Panc1 (cell line): Measurements from ENCODE around the gene ELAVL1.

Source experiments
- POLR2AphosphoS5 ChIP-seq: IDR thresholded peaks from 2 replicates; pipeline ENCODE4 v1.6.1; 2012; ENCODE audit warnings: mild to moderate bottlenecking, low read depth, low read length, moderate library complexity
- SIN3A ChIP-seq: IDR thresholded peaks from 2 replicates; pipeline ENCODE4 v1.6.1; 2012; ENCODE audit warnings: low read depth, mild to moderate bottlenecking, low read length, moderate library complexity, borderline replicate concordance; ENCODE audit not compliant: insufficient read depth
- TF ChIP-seq, protein P1 (sequence below): fragments of 450-650 bp; IDR thresholded peaks from 2 replicates; pipeline ENCODE4 v1.5.1; 2017; ENCODE audit warnings: mild to moderate bottlenecking
- TF ChIP-seq, protein P2 (sequence below), 2 experiments: IDR thresholded peaks; 2 replicates each; pipeline ENCODE4 v1.6.1; 2011 to 2012; ENCODE audit warnings: low read depth in 2 of 2, control low read depth in 1 of 2, low read length in 1 of 2, mild to moderate bottlenecking in 1 of 2, moderate library complexity in 1 of 2; ENCODE audit not compliant: insufficient read depth in 1 of 2

DNA sequence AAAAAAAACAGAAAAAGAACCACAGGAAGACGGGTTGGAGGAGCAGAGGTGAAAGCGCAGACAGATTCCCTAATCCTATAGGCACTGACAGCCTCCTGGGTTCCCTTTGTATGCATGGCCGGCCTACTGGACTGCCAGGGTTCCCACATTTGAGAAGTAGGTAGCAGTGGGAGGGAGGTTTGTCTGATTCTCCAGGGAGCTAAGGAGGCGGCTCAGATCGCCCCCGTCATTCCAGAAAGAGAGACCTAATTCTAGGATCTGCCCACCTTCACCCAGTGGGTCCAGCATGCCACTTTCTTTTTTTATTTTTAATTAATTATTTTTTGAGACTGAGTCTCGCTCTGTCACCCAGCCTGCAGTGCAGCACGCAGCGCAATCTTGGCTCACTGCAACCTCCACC lies 37.5 kb upstream of the ELAVL1 start:
- TF ChIP-seq, protein P1, sequence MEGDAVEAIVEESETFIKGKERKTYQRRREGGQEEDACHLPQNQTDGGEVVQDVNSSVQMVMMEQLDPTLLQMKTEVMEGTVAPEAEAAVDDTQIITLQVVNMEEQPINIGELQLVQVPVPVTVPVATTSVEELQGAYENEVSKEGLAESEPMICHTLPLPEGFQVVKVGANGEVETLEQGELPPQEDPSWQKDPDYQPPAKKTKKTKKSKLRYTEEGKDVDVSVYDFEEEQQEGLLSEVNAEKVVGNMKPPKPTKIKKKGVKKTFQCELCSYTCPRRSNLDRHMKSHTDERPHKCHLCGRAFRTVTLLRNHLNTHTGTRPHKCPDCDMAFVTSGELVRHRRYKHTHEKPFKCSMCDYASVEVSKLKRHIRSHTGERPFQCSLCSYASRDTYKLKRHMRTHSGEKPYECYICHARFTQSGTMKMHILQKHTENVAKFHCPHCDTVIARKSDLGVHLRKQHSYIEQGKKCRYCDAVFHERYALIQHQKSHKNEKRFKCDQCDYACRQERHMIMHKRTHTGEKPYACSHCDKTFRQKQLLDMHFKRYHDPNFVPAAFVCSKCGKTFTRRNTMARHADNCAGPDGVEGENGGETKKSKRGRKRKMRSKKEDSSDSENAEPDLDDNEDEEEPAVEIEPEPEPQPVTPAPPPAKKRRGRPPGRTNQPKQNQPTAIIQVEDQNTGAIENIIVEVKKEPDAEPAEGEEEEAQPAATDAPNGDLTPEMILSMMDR, result no peak
- TF ChIP-seq POLR2AphosphoS5, result no peak
- TF ChIP-seq, protein P2, sequence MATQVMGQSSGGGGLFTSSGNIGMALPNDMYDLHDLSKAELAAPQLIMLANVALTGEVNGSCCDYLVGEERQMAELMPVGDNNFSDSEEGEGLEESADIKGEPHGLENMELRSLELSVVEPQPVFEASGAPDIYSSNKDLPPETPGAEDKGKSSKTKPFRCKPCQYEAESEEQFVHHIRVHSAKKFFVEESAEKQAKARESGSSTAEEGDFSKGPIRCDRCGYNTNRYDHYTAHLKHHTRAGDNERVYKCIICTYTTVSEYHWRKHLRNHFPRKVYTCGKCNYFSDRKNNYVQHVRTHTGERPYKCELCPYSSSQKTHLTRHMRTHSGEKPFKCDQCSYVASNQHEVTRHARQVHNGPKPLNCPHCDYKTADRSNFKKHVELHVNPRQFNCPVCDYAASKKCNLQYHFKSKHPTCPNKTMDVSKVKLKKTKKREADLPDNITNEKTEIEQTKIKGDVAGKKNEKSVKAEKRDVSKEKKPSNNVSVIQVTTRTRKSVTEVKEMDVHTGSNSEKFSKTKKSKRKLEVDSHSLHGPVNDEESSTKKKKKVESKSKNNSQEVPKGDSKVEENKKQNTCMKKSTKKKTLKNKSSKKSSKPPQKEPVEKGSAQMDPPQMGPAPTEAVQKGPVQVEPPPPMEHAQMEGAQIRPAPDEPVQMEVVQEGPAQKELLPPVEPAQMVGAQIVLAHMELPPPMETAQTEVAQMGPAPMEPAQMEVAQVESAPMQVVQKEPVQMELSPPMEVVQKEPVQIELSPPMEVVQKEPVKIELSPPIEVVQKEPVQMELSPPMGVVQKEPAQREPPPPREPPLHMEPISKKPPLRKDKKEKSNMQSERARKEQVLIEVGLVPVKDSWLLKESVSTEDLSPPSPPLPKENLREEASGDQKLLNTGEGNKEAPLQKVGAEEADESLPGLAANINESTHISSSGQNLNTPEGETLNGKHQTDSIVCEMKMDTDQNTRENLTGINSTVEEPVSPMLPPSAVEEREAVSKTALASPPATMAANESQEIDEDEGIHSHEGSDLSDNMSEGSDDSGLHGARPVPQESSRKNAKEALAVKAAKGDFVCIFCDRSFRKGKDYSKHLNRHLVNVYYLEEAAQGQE (IDR thresholded peaks at IDR 0.05; ENCODE audit: insufficient read depth in 1 of 2, low read depth in 2 of 2, low read length in 1 of 2), result no peak
- TF ChIP-seq SIN3A, result no peak
